GM15510 (cell line): ENCODE measurements around the gene ZNF763.

Experiments used
- POLR2A ChIP-seq: IDR thresholded peaks from 3 replicates; pipeline ENCODE4 v1.6.1; 2011; ENCODE audit warnings: borderline replicate concordance; ENCODE audit not compliant: insufficient read length; ENCODE audit errors: extremely low read depth

ZNF763 gene

GRCh38 chr19:11970174-11970573 lies 5.3 kb downstream of the ZNF763 start:
- no peak for TF ChIP-seq POLR2A

DNA sequence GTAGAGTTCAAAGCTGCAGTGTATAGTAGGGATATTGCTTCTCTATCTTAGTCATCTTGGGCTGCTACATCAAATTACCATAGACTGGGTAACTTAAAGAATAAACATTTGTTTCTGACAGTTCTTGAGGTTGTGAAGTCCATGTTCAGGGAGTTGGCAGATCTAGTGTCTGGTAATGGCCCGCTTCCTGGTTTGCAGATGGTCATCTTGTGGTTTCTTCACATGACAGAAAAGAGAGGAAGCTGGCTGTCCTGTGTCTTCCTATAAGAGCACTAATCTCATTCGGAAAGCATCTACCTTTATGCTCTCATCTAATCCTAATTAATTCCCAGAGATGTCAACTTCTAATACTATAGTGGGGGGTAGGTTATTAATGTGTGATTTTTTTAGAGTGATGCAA lies 6.2 kb downstream of the ZNF763 start:
- TF ChIP-seq POLR2A: no peak

GRCh38 chr19:11973019-11973810 lies 8.4 kb downstream of the ZNF763 start:
- no peak for TF ChIP-seq POLR2A

DNA sequence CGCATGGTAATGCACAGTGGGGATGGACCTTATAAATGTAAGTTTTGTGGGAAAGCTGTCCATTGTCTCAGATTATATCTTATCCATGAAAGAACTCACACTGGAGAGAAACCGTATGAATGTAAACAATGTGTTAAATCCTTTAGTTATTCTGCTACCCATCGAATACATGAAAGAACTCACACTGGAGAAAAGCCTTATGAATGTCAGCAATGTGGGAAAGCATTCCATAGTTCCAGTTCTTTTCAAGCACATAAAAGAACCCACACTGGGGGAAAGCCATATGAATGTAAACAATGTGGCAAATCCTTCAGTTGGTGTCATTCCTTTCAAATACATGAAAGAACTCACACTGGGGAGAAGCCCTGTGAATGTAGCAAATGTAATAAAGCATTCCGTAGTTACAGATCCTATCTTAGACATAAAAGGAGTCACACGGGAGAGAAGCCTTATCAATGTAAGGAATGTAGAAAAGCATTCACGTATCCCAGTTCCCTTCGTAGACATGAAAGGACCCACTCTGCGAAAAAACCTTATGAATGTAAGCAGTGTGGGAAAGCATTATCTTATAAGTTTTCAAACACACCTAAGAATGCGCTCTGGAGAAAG lies 13.8 kb downstream of the ZNF763 start:
- TF ChIP-seq POLR2A: no peak

DNA sequence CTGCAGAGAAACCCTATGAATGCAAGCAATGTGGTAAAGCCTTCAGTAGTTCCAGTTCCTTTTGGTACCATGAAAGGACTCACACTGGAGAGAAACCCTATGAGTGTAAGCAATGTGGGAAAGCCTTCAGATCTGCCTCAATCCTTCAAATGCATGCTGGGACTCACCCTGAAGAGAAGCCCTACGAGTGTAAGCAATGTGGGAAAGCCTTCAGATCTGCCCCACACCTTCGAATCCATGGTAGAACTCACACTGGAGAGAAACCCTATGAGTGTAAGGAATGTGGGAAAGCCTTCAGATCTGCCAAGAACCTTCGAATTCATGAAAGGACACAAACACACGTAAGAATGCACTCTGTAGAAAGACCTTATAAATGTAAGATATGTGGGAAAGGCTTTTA lies 14.7 kb downstream of the ZNF763 start:
- no peak for TF ChIP-seq POLR2A

DNA sequence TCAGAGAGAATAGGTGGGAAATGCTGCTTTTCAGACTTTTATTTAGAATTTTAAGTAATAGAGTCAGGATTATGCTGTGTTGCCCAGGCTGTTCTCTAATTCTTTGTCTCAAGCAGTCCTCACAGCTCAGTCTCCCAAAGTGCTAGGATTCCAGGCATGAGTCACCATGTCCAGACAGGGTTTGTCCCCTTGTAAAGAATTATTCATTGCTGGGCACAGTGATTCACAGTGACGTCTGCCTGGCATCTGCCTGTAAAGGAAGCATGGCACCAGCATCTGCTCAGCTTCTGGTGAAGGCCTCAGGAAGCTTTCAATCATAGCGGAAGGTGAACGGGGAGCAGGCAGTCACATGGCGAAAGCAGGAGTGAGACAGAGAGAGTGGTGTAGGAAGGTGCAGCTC lies 17.7 kb downstream of the ZNF763 start:
- no peak for TF ChIP-seq POLR2A

- TF ChIP-seq POLR2A: no peak
These were observed 20.1 kb downstream of the ZNF763 start for GRCh38 chr19:11984986-11985385.

DNA sequence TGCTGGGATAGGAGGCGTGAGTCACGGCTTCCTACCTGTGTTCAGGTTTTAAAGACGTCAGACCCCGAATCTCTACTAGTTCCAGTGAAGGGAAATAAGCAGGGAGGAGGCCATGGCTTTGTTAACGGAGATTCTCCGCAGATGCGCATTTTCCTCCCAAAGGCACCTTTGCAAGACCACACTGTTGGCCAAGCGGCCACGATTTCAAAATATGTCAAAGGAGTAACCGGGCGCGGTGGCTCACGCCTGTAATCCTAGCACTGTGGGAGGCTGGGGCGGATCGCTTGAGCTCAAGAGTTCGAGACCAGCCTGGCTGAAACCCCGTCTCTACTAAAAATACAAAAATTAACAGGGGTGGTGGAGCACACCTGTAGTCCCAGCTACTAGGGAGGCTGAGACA lies 21.9 kb downstream of the ZNF763 start:
- TF ChIP-seq POLR2A: no peak

DNA sequence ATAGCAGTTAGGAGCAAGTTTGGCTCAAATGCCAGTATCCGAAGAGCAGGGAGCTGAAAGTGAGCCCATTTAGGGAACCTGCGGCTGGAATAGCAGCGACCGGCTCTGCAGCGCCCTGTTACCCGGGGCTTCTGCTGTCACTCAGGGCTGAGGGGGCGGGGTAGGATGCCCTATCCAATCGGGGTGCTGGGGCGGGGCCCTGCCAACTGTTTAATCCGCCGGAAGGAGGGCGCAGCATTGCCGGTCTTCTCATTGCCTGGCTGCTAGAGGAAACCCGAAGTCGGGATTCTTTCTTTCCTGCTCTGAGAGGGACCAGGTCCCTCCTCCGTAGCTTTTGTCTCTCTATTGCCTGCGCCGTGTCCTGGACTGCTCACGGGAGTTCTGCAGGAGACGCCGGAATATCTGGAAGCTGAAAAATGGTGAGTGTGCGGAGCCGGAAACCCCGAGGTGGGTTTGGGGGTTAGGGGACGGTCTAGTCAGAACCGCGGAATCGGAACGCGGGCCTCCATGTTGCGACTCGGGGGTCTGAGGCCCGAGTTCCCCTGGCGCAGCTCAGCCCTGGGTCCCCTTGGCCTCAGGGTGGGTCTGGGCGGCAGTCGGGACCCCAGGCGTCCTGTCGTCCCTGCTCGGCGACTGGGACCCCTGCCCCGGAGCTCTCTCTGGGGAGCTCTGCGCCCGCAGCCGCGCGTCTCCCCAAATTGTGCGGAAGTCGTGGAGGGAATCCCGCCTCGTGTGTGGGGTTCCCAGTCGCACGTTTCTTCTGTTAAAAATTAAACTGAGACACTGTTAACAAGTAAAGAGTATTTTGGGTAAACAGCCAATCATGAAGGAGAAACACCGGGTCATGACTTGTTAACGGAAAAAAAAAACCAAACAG lies 22.8 kb downstream of the ZNF763 start:
- peak; percentile 75 for TF ChIP-seq POLR2A

GRCh38 chr19:11989112-11989456 lies 24.2 kb downstream of the ZNF763 start:
- no peak for TF ChIP-seq POLR2A

- no peak for TF ChIP-seq POLR2A
These were observed 30.3 kb downstream of the ZNF763 start for GRCh38 chr19:11995174-11995573.

DNA sequence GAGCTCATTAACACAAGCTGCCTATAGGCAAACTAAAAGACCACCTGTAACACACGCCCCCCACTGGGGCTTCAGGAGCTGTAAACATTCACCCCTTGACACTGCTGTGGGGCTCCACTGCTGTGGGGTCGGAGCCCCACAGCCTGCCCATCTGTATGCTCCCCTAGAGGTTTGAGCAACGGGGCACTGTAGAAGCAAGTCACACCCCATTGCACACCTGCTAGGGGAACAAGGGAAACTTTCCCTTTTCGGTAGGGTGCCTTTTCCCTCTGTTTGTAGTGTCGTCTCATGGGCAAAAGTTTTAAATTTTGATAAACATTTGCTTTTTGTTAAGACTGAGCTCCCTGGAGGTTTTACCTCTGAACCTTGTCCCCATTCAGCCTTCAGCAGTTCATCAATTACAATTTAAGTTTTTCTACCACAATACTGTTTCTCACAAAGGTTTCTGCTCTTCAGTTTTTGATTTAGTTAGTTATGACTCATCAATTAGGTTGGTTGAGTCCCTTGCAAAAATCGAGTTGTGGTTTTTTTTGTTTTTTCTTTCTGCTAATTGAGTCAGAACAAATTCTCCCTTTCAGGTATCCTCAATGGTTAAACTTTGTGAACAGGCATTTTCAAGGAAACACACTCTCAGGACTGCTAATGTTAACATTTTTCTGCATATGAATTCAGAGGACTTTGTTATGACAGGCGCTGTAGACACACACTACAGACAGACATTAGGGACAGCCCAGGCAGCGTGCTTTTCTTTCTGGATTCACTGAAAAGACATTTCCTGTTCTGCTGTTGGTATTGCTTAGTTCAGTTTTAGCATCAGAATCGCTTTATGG lies 35.5 kb downstream of the ZNF763 start:
- TF ChIP-seq POLR2A: no peak

DNA sequence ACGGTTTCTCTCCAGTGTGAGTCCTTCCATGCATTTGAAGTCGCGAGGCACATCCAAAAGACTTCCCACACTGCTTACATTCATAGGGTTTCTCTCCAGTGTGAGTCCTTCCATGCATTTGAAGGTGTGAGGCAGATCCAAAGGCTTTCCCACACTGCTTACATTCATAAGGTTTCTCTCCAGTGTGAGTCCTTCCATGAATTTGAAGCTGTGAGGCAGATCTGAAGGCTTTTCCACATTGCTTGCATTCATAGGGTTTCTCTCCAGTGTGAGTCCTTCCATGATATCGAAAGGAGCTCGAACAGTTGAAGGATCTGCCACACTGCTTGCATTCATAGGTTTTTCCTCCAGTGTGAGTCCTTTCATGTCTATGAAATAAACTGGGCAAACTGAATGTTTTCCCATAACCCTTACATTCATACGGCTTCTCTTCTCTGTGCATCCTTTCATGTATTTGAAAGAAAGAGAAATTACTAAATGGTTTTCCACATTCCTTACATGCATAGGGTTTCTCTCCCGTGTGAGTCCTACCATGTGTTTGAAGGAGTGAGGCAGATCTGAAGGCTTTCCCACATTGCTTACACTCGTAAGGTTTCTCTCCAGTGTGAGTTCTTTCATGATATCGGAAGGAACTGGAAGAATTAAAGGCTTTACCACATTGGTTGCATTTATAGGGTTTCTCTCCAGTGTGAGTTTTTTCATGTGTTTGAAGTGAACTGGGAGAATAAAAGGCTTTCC lies 50.3 kb downstream of the ZNF763 start:
- no peak for TF ChIP-seq POLR2A

DNA sequence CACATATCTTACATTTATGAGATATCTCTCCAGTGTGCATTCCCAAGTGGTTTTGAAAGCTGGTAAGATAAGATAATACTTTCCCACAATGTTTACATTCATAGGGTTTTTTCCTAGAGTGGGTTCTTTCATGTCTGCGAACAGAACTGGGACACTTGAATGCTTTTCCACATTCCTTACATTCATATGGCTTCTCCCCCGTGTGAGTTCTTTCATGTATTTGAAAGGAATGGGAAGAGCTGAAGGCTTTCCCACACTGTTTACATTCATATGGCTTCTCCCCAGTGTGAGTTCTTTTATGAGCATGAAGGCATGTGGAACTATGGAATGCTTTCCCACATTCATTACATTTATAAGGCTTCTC lies 50.9 kb downstream of the ZNF763 start:
- no peak for TF ChIP-seq POLR2A
